GM23338 (cell line): ENCODE data around the gene RANGRF.

Source experiments
- CREB1 ChIP-seq: fragments of 250-450 bp; sonication (Bioruptor Pico); IDR thresholded peaks from 2 replicates; pipeline ENCODE4 v1.5.0; 2020; ENCODE audit warnings: low read depth, mild to moderate bottlenecking, moderate library complexity
- ETS1 ChIP-seq: IDR thresholded peaks from 2 replicates; pipeline ENCODE4 v1.6.1; 2016; ENCODE audit warnings: antibody characterized with exemption
- EZH2 ChIP-seq: fragments of 200-600 bp; sonication (generic); IDR thresholded peaks from one replicate; pipeline ENCODE4 v1.8.0; 2017; ENCODE audit warnings: antibody characterized with exemption, mild to moderate bottlenecking, low read depth; ENCODE audit not compliant: unreplicated experiment
- EZH2phosphoT487 ChIP-seq: fragments of 200-600 bp; sonication (generic); IDR thresholded peaks from one replicate; pipeline ENCODE4 v1.8.1; 2018; ENCODE audit warnings: antibody characterized with exemption; ENCODE audit not compliant: unreplicated experiment
- JUNB ChIP-seq: IDR thresholded peaks from one replicate; pipeline ENCODE4 v1.6.1; 2016; ENCODE audit warnings: antibody characterized with exemption; ENCODE audit not compliant: unreplicated experiment
- POLR2AphosphoS5 ChIP-seq: IDR thresholded peaks from 2 replicates; pipeline ENCODE4 v1.6.1; 2016; ENCODE audit warnings: antibody characterized with exemption, low read depth
- STAT1 ChIP-seq: IDR thresholded peaks from one replicate; pipeline ENCODE4 v1.6.1; 2016; ENCODE audit warnings: antibody characterized with exemption; ENCODE audit not compliant: unreplicated experiment
- ZNF114 ChIP-seq: fragments of 250-450 bp; sonication (Bioruptor Pico); IDR thresholded peaks from 2 replicates; pipeline ENCODE4 v1.5.0; 2020; ENCODE audit warnings: mild to moderate bottlenecking, moderate library complexity
- ZNF331 ChIP-seq: fragments of 250-450 bp; sonication (Bioruptor Pico); IDR thresholded peaks from 2 replicates; pipeline ENCODE4 v1.5.0; 2020; ENCODE audit warnings: low read depth, mild to moderate bottlenecking, moderate library complexity
- TF ChIP-seq, protein P1 (sequence below), 2 experiments: fragments of 200-600 bp in 1 of 2; sonication (generic) in 1 of 2; conservative IDR thresholded peaks; 2 replicates each; pipeline versions ENCODE4 v1.5.1 to v1.6.1; 2016 to 2017; ENCODE audit warnings: antibody characterized with exemption in 2 of 2, low read depth in 2 of 2, mild to moderate bottlenecking in 2 of 2, moderate library complexity in 1 of 2
- TF ChIP-seq, protein P2 (sequence below): IDR thresholded peaks from one replicate; pipeline ENCODE4 v1.6.1; 2018; ENCODE audit warnings: antibody characterized with exemption; ENCODE audit not compliant: unreplicated experiment

GRCh38 chr17:8257801-8258200 lies 30.7 kb upstream of the RANGRF start:
- TF ChIP-seq, protein P1, sequence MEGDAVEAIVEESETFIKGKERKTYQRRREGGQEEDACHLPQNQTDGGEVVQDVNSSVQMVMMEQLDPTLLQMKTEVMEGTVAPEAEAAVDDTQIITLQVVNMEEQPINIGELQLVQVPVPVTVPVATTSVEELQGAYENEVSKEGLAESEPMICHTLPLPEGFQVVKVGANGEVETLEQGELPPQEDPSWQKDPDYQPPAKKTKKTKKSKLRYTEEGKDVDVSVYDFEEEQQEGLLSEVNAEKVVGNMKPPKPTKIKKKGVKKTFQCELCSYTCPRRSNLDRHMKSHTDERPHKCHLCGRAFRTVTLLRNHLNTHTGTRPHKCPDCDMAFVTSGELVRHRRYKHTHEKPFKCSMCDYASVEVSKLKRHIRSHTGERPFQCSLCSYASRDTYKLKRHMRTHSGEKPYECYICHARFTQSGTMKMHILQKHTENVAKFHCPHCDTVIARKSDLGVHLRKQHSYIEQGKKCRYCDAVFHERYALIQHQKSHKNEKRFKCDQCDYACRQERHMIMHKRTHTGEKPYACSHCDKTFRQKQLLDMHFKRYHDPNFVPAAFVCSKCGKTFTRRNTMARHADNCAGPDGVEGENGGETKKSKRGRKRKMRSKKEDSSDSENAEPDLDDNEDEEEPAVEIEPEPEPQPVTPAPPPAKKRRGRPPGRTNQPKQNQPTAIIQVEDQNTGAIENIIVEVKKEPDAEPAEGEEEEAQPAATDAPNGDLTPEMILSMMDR (conservative IDR thresholded peaks at IDR 0.05; ENCODE audit: low read depth in 2 of 2): no peak
- TF ChIP-seq ZNF114 (CRISPR knock-in tag) (no peak), ZNF331 (CRISPR knock-in tag) (no peak), EZH2 (no peak), EZH2phosphoT487 (no peak), POLR2AphosphoS5 (no peak), ETS1 (no peak), JUNB (no peak), CREB1 (no peak), STAT1 (no peak)
- TF ChIP-seq, protein P2, sequence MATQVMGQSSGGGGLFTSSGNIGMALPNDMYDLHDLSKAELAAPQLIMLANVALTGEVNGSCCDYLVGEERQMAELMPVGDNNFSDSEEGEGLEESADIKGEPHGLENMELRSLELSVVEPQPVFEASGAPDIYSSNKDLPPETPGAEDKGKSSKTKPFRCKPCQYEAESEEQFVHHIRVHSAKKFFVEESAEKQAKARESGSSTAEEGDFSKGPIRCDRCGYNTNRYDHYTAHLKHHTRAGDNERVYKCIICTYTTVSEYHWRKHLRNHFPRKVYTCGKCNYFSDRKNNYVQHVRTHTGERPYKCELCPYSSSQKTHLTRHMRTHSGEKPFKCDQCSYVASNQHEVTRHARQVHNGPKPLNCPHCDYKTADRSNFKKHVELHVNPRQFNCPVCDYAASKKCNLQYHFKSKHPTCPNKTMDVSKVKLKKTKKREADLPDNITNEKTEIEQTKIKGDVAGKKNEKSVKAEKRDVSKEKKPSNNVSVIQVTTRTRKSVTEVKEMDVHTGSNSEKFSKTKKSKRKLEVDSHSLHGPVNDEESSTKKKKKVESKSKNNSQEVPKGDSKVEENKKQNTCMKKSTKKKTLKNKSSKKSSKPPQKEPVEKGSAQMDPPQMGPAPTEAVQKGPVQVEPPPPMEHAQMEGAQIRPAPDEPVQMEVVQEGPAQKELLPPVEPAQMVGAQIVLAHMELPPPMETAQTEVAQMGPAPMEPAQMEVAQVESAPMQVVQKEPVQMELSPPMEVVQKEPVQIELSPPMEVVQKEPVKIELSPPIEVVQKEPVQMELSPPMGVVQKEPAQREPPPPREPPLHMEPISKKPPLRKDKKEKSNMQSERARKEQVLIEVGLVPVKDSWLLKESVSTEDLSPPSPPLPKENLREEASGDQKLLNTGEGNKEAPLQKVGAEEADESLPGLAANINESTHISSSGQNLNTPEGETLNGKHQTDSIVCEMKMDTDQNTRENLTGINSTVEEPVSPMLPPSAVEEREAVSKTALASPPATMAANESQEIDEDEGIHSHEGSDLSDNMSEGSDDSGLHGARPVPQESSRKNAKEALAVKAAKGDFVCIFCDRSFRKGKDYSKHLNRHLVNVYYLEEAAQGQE: no peak
